Mesendoderm (in vitro differentiated cells): ENCODE results near the gene OSBPL1A.
A peak's percentile ranks its signal among the peaks of the same experiment; 100 is the strongest.

ENCODE experiments used
- DNase-seq: peaks from one replicate; pipeline ENCODE4 v3.0.0; 2013
- H2AK5ac ChIP-seq: 2 replicates; pipeline ENCODE4 v1.6.1; 2013; ENCODE audit warnings: low read length, inconsistent platforms
- H2BK120ac ChIP-seq: 2 replicates; pipeline ENCODE4 v1.6.1; 2013; ENCODE audit warnings: low read depth, mild to moderate bottlenecking, low read length, moderate library complexity, mixed read lengths
- H2BK15ac ChIP-seq: replicated peaks from 2 replicates; pipeline ENCODE4 v1.6.1; 2013; ENCODE audit warnings: low read depth, mild to moderate bottlenecking, moderate library complexity
- H2BK5ac ChIP-seq: 2 replicates; pipeline ENCODE4 v1.6.1; 2013; ENCODE audit warnings: low read length, inconsistent platforms
- H3K18ac ChIP-seq: 2 replicates; pipeline ENCODE4 v1.6.1; 2013; ENCODE audit warnings: mild to moderate bottlenecking, low read length, mixed read lengths
- H3K23ac ChIP-seq: one replicate; pipeline ENCODE4 v1.6.1; 2013; ENCODE audit warnings: low read length
- H3K27ac ChIP-seq: 2 replicates; pipeline ENCODE4 v1.5.1; 2013; ENCODE audit warnings: low read depth, mild to moderate bottlenecking, inconsistent platforms, low read length, moderate library complexity
- H3K27me3 ChIP-seq: 2 replicates; pipeline ENCODE4 v1.6.1; 2013; ENCODE audit warnings: low read length, control low read depth, mild to moderate bottlenecking, inconsistent platforms; ENCODE audit not compliant: insufficient read depth, poor library complexity
- H3K36me3 ChIP-seq: 2 replicates; pipeline ENCODE4 v1.6.1; 2013; ENCODE audit warnings: low read length, inconsistent platforms; ENCODE audit not compliant: control insufficient read depth, insufficient read depth
- H3K4ac ChIP-seq: one replicate; pipeline ENCODE4 v1.6.1; 2013; ENCODE audit warnings: low read depth, mild to moderate bottlenecking, low read length, moderate library complexity
- H3K4me1 ChIP-seq: 2 replicates; pipeline ENCODE4 v1.6.1; 2013; ENCODE audit warnings: low read depth, low read length, inconsistent platforms; ENCODE audit not compliant: control insufficient read depth
- H3K4me2 ChIP-seq: 2 replicates; pipeline ENCODE4 v1.6.1; 2013; ENCODE audit warnings: low read length
- H3K4me3 ChIP-seq: 2 replicates; pipeline ENCODE4 v1.5.1; 2013; ENCODE audit warnings: mild to moderate bottlenecking, low read length
- H3K56ac ChIP-seq: one replicate; pipeline ENCODE4 v1.6.1; 2013; ENCODE audit warnings: low read length
- H3K79me1 ChIP-seq: 2 replicates; pipeline ENCODE4 v1.6.1; 2013; ENCODE audit warnings: low read length, inconsistent platforms
- H3K79me2 ChIP-seq: 2 replicates; pipeline ENCODE4 v1.6.1; 2013; ENCODE audit warnings: mild to moderate bottlenecking, low read length; ENCODE audit not compliant: control insufficient read depth, insufficient read depth
- H3K9ac ChIP-seq: 2 replicates; pipeline ENCODE4 v1.6.1; 2013; ENCODE audit warnings: low read length, inconsistent platforms
- H4K5ac ChIP-seq: one replicate; pipeline ENCODE4 v1.6.1; 2013; ENCODE audit warnings: low read length
- H4K8ac ChIP-seq: one replicate; pipeline ENCODE4 v1.6.1; 2013; ENCODE audit warnings: low read depth, mild to moderate bottlenecking, control low read depth, low read length, moderate library complexity
- WGBS: extraction: QIAGEN DNeasy Blood & Tissue Kit; methylation state at CpG from one replicate; pipeline ENCODE4 v1.1.7; 2013; ENCODE audit warnings: low lambda C conversion rate, missing lambda C conversion rate; ENCODE audit not compliant: insufficient coverage; ENCODE audit errors: extremely low coverage; 5-methylcytosine and 5-hydroxymethylcytosine counted together

Gene OSBPL1A

DNA sequence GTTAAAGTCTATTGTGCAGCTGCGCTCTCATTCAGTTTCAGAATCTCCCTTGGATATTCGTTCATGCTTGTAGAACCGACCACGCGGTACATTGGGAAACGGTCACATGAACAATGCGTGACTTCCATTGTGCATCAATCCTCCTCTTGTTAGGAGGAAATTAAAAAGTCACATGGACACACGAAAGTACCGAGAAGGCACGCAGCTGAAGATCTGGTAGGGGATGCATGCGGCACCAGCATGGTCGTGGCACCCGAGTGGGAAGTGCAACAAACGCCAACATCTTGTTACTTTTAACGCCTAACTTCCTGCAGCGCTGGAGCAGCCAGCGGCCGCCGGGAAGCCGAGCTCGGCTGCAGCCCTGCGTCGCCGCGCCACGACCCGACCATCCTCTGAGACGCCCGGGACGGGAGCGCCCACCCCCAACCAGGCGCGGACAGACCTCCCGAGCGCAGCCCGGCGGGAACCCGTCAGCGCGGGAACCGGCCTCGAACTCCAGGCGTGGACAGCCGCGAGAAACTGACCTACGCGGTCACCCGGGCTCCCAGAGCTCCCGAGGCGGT is 412 bp downstream of the OSBPL1A start:
- no CpG with 5 or more reads among the region's 50 CpGs for WGBS

GRCh38 chr18:24396082-24396633 is 1.5 kb downstream of the OSBPL1A start:
- no peak overlapping the region for H2BK120ac ChIP-seq
- no peak overlapping the region for H4K5ac ChIP-seq
- no peak overlapping the region for H3K4me3 ChIP-seq
- H3K79me2 ChIP-seq = peaks cover 2% of the 10 kb centered on the region
- H3K4ac ChIP-seq = no peak overlapping the region
- H3K27ac ChIP-seq = no peak overlapping the region
- H2AK5ac ChIP-seq = no peak overlapping the region
- no peak overlapping the region for H4K8ac ChIP-seq
- no peaks in the 10 kb centered on the region for H3K27me3 ChIP-seq
- no peak overlapping the region for H2BK15ac ChIP-seq
- no peak for DNase-seq
- H3K4me1 ChIP-seq = no peaks in the 10 kb centered on the region
- no peak overlapping the region for H3K4me2 ChIP-seq
- no peaks in the 10 kb centered on the region for H3K36me3 ChIP-seq
- H3K23ac ChIP-seq = no peak overlapping the region
- H2BK5ac ChIP-seq = no peak overlapping the region
- no peak overlapping the region for H3K56ac ChIP-seq
- no CpG with 5 or more reads among the region's 8 CpGs for WGBS
- no peak overlapping the region for H3K18ac ChIP-seq
- no peaks in the 10 kb centered on the region for H3K79me1 ChIP-seq
- H3K9ac ChIP-seq = no peak overlapping the region

More for the DNA sequence above, 412 bp downstream of the OSBPL1A start:
- no peaks in the 10 kb centered on the region for H3K27me3 ChIP-seq
- H3K56ac ChIP-seq = peak overlapping the region; percentile 94
- H3K18ac ChIP-seq = peak overlapping the region; percentile 75
- peaks cover 2% of the 10 kb centered on the region for H3K79me2 ChIP-seq
- H2BK120ac ChIP-seq = no peak overlapping the region
- no peak overlapping the region for H4K8ac ChIP-seq
- no peak overlapping the region for H4K5ac ChIP-seq
- H3K79me1 ChIP-seq = no peaks in the 10 kb centered on the region
- no peak overlapping the region for H2BK15ac ChIP-seq
- peak overlapping the region; percentile 87 for H3K4ac ChIP-seq
- peak overlapping the region; percentile 42 for H3K27ac ChIP-seq
- peak overlapping the region; percentile 81 for H3K4me3 ChIP-seq
- H3K4me2 ChIP-seq = peak overlapping the region; percentile 89
- no peaks in the 10 kb centered on the region for H3K4me1 ChIP-seq
- peak; percentile 71 for DNase-seq
- no peak overlapping the region for H2AK5ac ChIP-seq
- H2BK5ac ChIP-seq = peak overlapping the region; percentile 51
- H3K36me3 ChIP-seq = no peaks in the 10 kb centered on the region
- H3K9ac ChIP-seq = peak overlapping the region; percentile 85
- H3K23ac ChIP-seq = peak overlapping the region; percentile 71

DNA sequence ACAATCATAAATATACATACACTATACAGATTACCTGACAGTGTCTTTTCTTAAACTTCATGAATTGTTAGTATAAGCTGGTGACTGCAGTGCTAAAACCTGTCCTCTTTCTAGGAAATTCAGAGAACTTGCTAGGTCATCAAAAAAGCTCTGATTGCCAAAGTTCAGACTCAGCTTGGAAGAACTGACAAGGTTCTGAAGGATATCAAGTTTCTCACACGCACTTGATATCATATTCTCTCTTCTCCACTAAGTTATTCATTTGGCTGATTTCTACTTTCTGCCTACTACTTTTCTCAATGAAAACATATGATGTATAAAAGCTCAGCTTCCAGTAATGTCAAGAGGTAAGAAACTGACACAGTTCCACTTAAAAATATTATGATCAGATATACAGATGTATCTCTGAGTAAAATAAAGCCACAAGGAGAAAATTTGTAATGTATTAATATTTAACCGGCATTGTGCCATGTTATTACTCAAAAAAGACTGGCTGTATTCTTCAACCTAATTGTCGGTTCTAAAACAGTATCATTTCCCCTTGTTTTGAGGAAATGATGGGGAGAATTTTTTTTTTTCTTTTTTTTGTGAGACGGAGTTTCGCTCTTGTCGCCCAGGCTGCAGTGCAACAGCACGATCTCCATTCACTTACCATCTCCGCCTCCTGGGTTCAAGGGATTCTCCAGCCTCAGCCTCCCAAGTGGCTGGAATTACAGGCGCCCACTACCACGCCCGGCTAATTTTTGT is 2.4 kb downstream of the OSBPL1A start:
- Histone ChIP-seq H3K27me3 (no peaks in the 10 kb centered on the region), H3K36me3 (no peaks in the 10 kb centered on the region), H3K4me3 (no peak overlapping the region), H3K4ac (no peak overlapping the region), H2BK15ac (no peak overlapping the region), H3K56ac (no peak overlapping the region), H2AK5ac (no peak overlapping the region), H2BK5ac (no peak overlapping the region), H4K8ac (no peak overlapping the region), H3K79me2 (peaks cover 2% of the 10 kb centered on the region), H3K18ac (no peak overlapping the region), H4K5ac (no peak overlapping the region), H3K4me2 (no peak overlapping the region), H3K4me1 (no peaks in the 10 kb centered on the region), H3K27ac (no peak overlapping the region), H3K9ac (no peak overlapping the region), H2BK120ac (no peak overlapping the region), H3K79me1 (no peaks in the 10 kb centered on the region), H3K23ac (no peak overlapping the region)
- no peak for DNase-seq
- WGBS = no CpG with 5 or more reads among the region's 11 CpGs

GRCh38 chr18:24388957-24389356 is 8.7 kb downstream of the OSBPL1A start:
- H3K27me3 ChIP-seq = no peaks in the 10 kb centered on the region
- H3K27ac ChIP-seq = no peak overlapping the region
- H3K9ac ChIP-seq = no peak overlapping the region
- no peak overlapping the region for H3K56ac ChIP-seq
- H4K5ac ChIP-seq = no peak overlapping the region
- H3K4me1 ChIP-seq = no peaks in the 10 kb centered on the region
- no peaks in the 10 kb centered on the region for H3K36me3 ChIP-seq
- no peak overlapping the region for H2AK5ac ChIP-seq
- H3K18ac ChIP-seq = no peak overlapping the region
- H3K79me2 ChIP-seq = no peaks in the 10 kb centered on the region
- WGBS = no CpG with 5 or more reads among the region's 3 CpGs
- no peak overlapping the region for H4K8ac ChIP-seq
- H3K4me2 ChIP-seq = no peak overlapping the region
- H2BK15ac ChIP-seq = no peak overlapping the region
- H3K4me3 ChIP-seq = no peak overlapping the region
- no peak overlapping the region for H3K4ac ChIP-seq
- no peak overlapping the region for H2BK120ac ChIP-seq
- no peaks in the 10 kb centered on the region for H3K79me1 ChIP-seq
- no peak overlapping the region for H3K23ac ChIP-seq
- no peak for DNase-seq
- H2BK5ac ChIP-seq = no peak overlapping the region

GRCh38 chr18:24386681-24387080 is 10.9 kb downstream of the OSBPL1A start:
- no peaks in the 10 kb centered on the region for H3K27me3 ChIP-seq
- H3K4ac ChIP-seq = no peak overlapping the region
- no peaks in the 10 kb centered on the region for H3K79me2 ChIP-seq
- H2BK5ac ChIP-seq = no peak overlapping the region
- H4K8ac ChIP-seq = no peak overlapping the region
- H3K23ac ChIP-seq = no peak overlapping the region
- no peak overlapping the region for H3K27ac ChIP-seq
- H4K5ac ChIP-seq = no peak overlapping the region
- no peak for DNase-seq
- H3K36me3 ChIP-seq = no peaks in the 10 kb centered on the region
- no peak overlapping the region for H3K4me2 ChIP-seq
- no peak overlapping the region for H3K9ac ChIP-seq
- no peak overlapping the region for H3K4me3 ChIP-seq
- H3K79me1 ChIP-seq = no peaks in the 10 kb centered on the region
- H3K56ac ChIP-seq = no peak overlapping the region
- no peak overlapping the region for H2BK120ac ChIP-seq
- no peak overlapping the region for H2AK5ac ChIP-seq
- no peak overlapping the region for H2BK15ac ChIP-seq
- no CpG with 5 or more reads among the region's 6 CpGs for WGBS
- H3K18ac ChIP-seq = no peak overlapping the region
- no peaks in the 10 kb centered on the region for H3K4me1 ChIP-seq
